ENCODE data around the gene FOXJ1. TPM values are rescaled to one million over a fixed set of nuclear protein-coding genes. Genes with fewer than 3 reads are reported as not detected.

Gene FOXJ1
- total RNA-seq, 1 donor from 2014 or later: not detected

DNA sequence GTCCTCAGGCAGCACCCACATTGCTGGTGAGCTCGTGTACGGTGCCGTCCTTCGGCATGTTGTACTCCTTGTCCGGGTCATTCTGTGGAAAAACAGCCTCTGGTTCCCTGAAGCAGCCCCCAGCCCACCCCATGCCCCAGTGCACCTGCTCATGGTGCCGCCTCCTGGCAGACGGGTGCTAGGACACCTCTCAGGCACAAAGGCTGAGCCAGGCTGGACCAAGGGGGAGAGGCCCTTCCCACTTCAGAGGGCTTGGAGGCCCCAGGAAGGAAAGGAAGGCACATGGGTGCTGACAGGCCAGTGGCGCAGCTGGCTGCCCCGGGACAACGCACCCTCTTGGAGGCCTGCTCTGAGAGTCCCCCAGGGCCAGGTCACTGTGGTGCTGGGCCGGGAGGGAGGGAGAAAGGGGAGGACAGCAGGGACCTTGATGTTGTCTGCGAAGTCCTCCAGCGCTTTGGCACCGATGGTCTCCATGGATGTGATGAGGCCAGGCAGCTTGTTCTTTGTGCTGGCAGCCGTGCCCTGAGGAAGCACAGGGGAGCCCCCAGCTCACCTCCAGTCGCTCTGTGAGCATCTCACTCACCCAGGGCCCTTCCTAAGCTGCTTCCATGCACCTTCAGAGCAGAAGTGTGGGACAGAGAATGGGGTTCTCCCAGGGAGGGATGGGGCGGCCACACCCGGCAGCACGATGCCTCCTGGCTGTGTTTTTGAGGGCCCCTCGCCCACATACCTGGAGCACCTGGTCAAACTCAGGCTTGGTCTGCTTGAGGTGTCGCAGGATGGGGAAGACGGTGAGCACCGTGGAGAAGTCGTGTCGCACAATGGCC lies 52.8 kb downstream of the FOXJ1 start:
- Histone ChIP-seq H3K27ac (no peak overlapping the region), H3K9me3 (no peaks in the 10 kb centered on the region), H3K27me3 (no peaks in the 10 kb centered on the region), H3K36me3 (peaks cover 95 to 98% of the 10 kb centered on the region in 2 donors), H3K4me3 (no peak overlapping the region), H3K4me1 (no peaks in the 10 kb centered on the region)
- intact Hi-C loops (cut with DNase I): no loop called here
- no peak for TF ChIP-seq CTCF (IDR thresholded peaks at IDR 0.05)
- no peak for DNase-seq (ENCODE audit: low spot score in 2 of 2)

DNA sequence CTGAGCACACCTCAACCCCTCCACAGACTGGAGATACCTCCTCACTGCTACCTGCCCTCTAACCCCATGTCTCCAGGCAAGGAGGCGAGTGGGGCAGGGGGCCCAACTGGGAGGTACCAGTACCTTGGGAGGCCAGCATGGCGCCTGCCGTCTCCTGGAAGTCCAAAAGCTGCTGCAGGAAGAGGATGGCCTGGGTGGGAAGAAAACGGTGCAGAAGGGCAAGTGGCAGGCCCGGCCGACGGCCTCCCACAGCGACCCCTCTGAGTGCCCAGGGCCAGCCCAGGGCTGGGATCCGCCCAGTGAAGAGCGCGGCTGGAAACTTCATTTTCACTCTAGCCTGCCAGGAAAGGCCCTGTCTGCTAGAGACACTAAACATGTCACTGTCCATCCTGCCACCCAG lies 53.5 kb downstream of the FOXJ1 start:
- no peaks in the 10 kb centered on the region for H3K9me3 ChIP-seq
- H3K27ac ChIP-seq: no peak overlapping the region
- DNase-seq (ENCODE audit: low spot score in 2 of 2): no peak
- no peak overlapping the region for H3K4me3 ChIP-seq
- peaks cover 92 to 96% of the 10 kb centered on the region in 2 donors for H3K36me3 ChIP-seq
- intact Hi-C loops (cut with DNase I): no loop called here
- H3K27me3 ChIP-seq: no peaks in the 10 kb centered on the region
- H3K4me1 ChIP-seq: no peaks in the 10 kb centered on the region
- no peak for TF ChIP-seq CTCF (IDR thresholded peaks at IDR 0.05)

DNA sequence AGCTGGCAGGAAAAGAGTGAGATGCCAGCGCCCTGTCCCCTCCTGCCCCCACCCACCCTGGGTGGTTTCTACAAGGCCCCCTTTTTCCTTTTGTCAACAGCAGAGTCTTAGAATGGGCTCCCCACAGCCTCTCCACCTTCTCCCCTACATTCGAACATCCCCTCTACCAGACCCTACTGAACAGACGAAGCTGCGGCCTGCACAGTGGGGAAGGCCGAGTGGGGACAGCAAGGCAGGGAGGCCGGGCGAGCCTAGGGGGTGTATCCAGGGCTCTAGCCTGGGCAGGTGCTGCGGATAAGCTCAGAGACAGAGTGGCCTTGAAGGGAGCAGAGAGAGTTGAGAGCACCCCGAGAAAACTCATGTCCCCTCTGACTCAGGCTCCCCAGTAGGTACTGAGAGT lies 54.7 kb downstream of the FOXJ1 start:
- no peaks in the 10 kb centered on the region for H3K4me1 ChIP-seq
- no peak overlapping the region for H3K27ac ChIP-seq
- intact Hi-C loops (cut with DNase I): no loop called here
- no peak for DNase-seq (ENCODE audit: low spot score in 2 of 2)
- TF ChIP-seq CTCF (IDR thresholded peaks at IDR 0.05): no peak
- no peak overlapping the region for H3K4me3 ChIP-seq
- H3K27me3 ChIP-seq: no peaks in the 10 kb centered on the region
- peaks cover 80 to 86% of the 10 kb centered on the region in 2 donors for H3K36me3 ChIP-seq
- no peaks in the 10 kb centered on the region for H3K9me3 ChIP-seq

Other genes with a start within 250 kb of the FOXJ1 start
- 43.3 TPM for gene TRIM65, start 244.3 kb downstream of the FOXJ1 start, total RNA-seq
- 31.9 TPM for gene MRPL38, start 236.4 kb downstream of the FOXJ1 start, total RNA-seq
- gene FBF1, start 200.2 kb downstream of the FOXJ1 start, total RNA-seq: 8.9 TPM
- gene ACOX1, start 162.1 kb downstream of the FOXJ1 start, total RNA-seq: 18.5 TPM
- 33.6 TPM for gene TEN1, start 162.0 kb downstream of the FOXJ1 start, total RNA-seq
- 2.1 TPM for gene CDK3, start 140.4 kb downstream of the FOXJ1 start, total RNA-seq
- gene EVPL, start 113.9 kb downstream of the FOXJ1 start, total RNA-seq: not detected
- gene SRP68, start 68.7 kb downstream of the FOXJ1 start, total RNA-seq: 15.6 TPM
- 2.3 TPM for gene GALR2, start 66.5 kb downstream of the FOXJ1 start, total RNA-seq
- gene ZACN, start 62.1 kb downstream of the FOXJ1 start, total RNA-seq: not detected
- 123 TPM for gene EXOC7, start 37.5 kb downstream of the FOXJ1 start, total RNA-seq
- 2.4 TPM for gene RNF157, start 99.2 kb upstream of the FOXJ1 start, total RNA-seq
- gene UBALD2, start 124.1 kb upstream of the FOXJ1 start, total RNA-seq: 15.9 TPM
- gene QRICH2, start 167.0 kb upstream of the FOXJ1 start, total RNA-seq: 10.6 TPM
- gene PRPSAP1, start 212.7 kb upstream of the FOXJ1 start, total RNA-seq: 16.1 TPM
- 120 TPM for gene SPHK1, start 243.4 kb upstream of the FOXJ1 start, total RNA-seq

Data from ascending aorta (tissue), 2 donors.